ENCODE measurements around the gene ZSWIM4. TPM values are rescaled to one million over a fixed set of nuclear protein-coding genes. Genes with fewer than 3 reads are reported as not detected.

Gene ZSWIM4
- total and polyA plus RNA-seq, 9 donors = 1.2 to 7.9 (median 4.3) TPM

GRCh38 chr19:13831537-13832467, 36.6 kb downstream of the ZSWIM4 start:
- intact Hi-C loops (cut with DNase I) = loop anchor here in 2 of 4 donors (5.0 kb wide), 1 partner anchor 35 kb away; the partner anchor contains the start of gene ZSWIM4 (in 2 of the 2)
- H3K36me3 ChIP-seq = peaks cover 3% of the 10 kb centered on the region

GRCh38 chr19:13833330-13834243, 38.3 kb downstream of the ZSWIM4 start:
- Histone ChIP-seq H3K27me3 (no peaks in the 10 kb centered on the region), H3K4me1 (ENCODE audit: insufficient read depth) (peaks cover 4% of the 10 kb centered on the region), H3K9me3 (no peaks in the 10 kb centered on the region), H3K4me3 (peak overlapping the region; percentile 22), H3K27ac (peak overlapping the region; percentile 60 to 83), H3K36me3 (peaks cover 3% of the 10 kb centered on the region)
- intact Hi-C loops (cut with DNase I) = loop anchor here in 2 of 4 donors (5.0 kb wide), 1 partner anchor 36 kb away; the partner anchor contains the start of gene ZSWIM4 (in 2 of the 2)
- TF ChIP-seq CTCF (IDR thresholded peaks at IDR 0.05) (peak in 2 of 3 donors; percentile 52 to 53), EP300 (IDR thresholded peaks at IDR 0.05) (no peak), POLR2A (IDR thresholded peaks at IDR 0.05) (no peak)
- 5 to 8% (median 8%) methylated on average over 49 to 59 of the region's 59 CpGs for WGBS, 3 donors
- DNase-seq = peak; percentile 95 to 98 (median 97)

More at GRCh38 chr19:13831537-13832467, 36.6 kb downstream of the ZSWIM4 start:
- Histone ChIP-seq H3K27ac (no peak overlapping the region), H3K4me1 (ENCODE audit: insufficient read depth) (peaks cover 4% of the 10 kb centered on the region), H3K4me3 (no peak overlapping the region), H3K9me3 (no peaks in the 10 kb centered on the region), H3K27me3 (no peaks in the 10 kb centered on the region)
- TF ChIP-seq EP300 (IDR thresholded peaks at IDR 0.05) = no peak
- TF ChIP-seq POLR2A (IDR thresholded peaks at IDR 0.05) = no peak
- TF ChIP-seq CTCF (IDR thresholded peaks at IDR 0.05) = no peak
- no peak for DNase-seq
- 55 to 63% (median 57%) methylated on average over 22 of the region's 22 CpGs for WGBS, 3 donors

GRCh38 chr19:13834244-13835069, 39.2 kb downstream of the ZSWIM4 start:
- Histone ChIP-seq H3K4me1 (ENCODE audit: insufficient read depth) (peaks cover 12% of the 10 kb centered on the region), H3K27me3 (no peaks in the 10 kb centered on the region), H3K9me3 (no peaks in the 10 kb centered on the region), H3K27ac (peak overlapping the region; percentile 60 to 83), H3K36me3 (peaks cover 3% of the 10 kb centered on the region), H3K4me3 (no peak overlapping the region)
- DNase-seq = peak in 1 of 5 donors; percentile 45
- intact Hi-C loops (cut with DNase I) = loop anchor here in 2 of 4 donors (5.0 kb wide), 1 partner anchor 37 kb away; the partner anchor contains the start of gene ZSWIM4 (in 2 of the 2)
- 69 to 72% (median 71%) methylated on average over 14 of the region's 14 CpGs for WGBS, 3 donors
- TF ChIP-seq CTCF (IDR thresholded peaks at IDR 0.05) (no peak), POLR2A (IDR thresholded peaks at IDR 0.05) (no peak), EP300 (IDR thresholded peaks at IDR 0.05) (no peak)

Data from ovary (tissue), 9 donors.